GM10847 (cell line): ENCODE data around the gene TSPOAP1.

Experiments
- POLR2A ChIP-seq: IDR thresholded peaks from 2 replicates; pipeline ENCODE4 v1.6.1; 2011; ENCODE audit not compliant: insufficient read length; ENCODE audit errors: extremely low read depth

The TSPOAP1 gene

GRCh38 chr17:58367461-58367860, 38.9 kb upstream of the TSPOAP1 start:
- TF ChIP-seq POLR2A, result no peak

GRCh38 chr17:58365980-58366595, 37.5 kb upstream of the TSPOAP1 start:
- TF ChIP-seq POLR2A, result no peak

GRCh38 chr17:58365185-58365979, 36.8 kb upstream of the TSPOAP1 start:
- TF ChIP-seq POLR2A, result no peak

GRCh38 chr17:58364270-58364942, 35.8 kb upstream of the TSPOAP1 start:
- no peak for TF ChIP-seq POLR2A

DNA sequence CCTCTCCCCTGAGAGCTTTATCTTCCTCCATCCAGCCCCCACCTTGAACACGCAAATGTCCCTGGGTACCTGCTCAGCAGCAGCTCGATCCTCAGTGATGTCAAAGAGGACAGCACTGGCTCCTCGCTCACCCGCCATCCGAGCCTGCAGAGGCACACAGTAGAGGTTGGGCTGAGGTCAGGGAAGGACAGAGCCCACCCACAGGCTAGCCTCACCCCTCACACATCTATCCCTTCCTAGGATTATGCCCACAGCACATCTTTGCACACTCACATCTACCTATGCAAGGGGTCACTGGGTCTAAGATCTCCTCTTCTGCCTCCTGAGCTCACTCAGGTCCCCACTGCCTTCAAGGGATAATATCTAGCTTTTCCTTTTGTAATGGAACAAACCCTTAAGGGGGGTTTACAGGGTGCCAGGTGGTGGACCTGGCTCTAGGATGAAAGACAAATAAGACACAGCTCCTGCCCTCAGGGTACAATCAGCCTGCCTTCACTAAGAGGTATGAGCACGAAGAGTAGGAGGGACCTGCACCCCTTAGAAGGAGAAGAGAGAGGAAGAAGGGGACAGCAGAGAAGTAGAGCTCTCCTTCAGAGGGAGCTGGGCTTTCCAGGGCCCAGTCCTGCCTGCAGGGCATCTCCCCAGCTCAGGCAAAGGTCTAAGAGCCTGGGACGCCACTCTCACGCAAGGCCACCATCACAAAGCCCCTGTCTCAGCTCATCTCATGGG, 35.0 kb upstream of the TSPOAP1 start:
- TF ChIP-seq POLR2A, result no peak

GRCh38 chr17:58362368-58363014, 33.9 kb upstream of the TSPOAP1 start:
- TF ChIP-seq POLR2A, result no peak

- no peak for TF ChIP-seq POLR2A
Observed at GRCh38 chr17:58360296-58361063, 31.9 kb upstream of the TSPOAP1 start.

- TF ChIP-seq POLR2A, result no peak
Observed at GRCh38 chr17:58358408-58359172, 30.0 kb upstream of the TSPOAP1 start.

DNA sequence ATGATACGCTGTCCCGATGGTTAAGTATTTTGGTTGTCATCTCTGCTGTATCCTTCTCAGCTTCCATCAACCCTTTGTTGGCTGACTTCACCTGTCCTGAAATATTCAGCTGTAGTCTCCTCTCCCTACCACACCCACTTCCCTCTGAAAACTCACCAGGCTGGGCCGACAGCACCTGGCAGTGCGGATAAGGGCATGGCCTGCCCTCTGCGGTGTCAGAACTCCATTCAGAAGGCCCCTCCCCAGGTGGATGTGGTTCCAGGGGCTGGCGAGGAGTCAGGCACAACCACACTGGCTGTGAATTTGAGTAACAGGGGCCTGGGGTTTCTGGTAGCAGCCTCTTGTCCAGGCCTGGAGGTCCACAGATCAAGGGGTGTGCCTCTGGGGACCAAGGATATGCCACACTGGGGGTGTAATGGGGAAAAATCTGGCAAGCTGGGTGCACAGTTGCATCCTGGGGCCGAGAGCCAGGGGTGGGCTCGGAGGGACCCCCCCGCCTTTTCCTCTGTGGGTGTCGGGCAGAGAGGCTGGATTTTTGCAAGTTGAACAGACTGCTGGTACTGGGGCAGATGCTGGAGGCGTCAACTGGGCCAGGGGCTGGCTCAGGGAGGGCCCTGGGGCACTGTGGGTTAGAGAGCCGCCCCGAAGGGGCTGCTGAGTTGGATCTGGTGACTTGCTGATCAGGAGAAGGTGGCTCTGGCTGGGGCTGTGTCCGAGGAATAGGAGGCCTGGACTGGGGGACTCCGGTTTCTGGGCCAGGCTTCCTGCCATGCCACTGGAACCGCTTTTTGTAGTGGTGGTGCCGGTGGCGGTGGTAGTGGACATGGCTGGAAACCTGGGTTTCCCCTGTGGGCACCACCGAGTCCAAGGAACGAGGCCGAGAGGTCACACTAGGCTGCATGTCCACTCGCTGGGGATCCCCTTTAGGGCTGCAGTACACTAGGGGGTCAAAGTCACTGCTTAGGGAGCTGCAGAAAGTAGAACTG, 29.0 kb upstream of the TSPOAP1 start:
- TF ChIP-seq POLR2A, result no peak

- no peak for TF ChIP-seq POLR2A
Observed at GRCh38 chr17:58356231-58356630, 27.6 kb upstream of the TSPOAP1 start.

GRCh38 chr17:58354541-58355216, 26.1 kb upstream of the TSPOAP1 start:
- no peak for TF ChIP-seq POLR2A

GRCh38 chr17:58353389-58353825, 24.8 kb upstream of the TSPOAP1 start:
- no peak for TF ChIP-seq POLR2A
